SK-N-SH treated with all-trans-retinoic acid at 6 μM for 48 hours (cell line): ENCODE data around the gene TNFAIP1.

Experiments
- ARNTL ChIP-seq: fragments of 450-650 bp; formaldehyde crosslinking; IDR thresholded peaks from 2 replicates; pipeline ENCODE4 v1.5.0; 2020; ENCODE audit warnings: low read depth, mild to moderate bottlenecking, moderate library complexity, borderline replicate concordance
- CSDC2 ChIP-seq: fragments of 250-450 bp; sonication (Bioruptor Pico); IDR thresholded peaks from 2 replicates; pipeline ENCODE4 v1.5.0; 2020; ENCODE audit warnings: mild to moderate bottlenecking, moderate library complexity
- ESRRG ChIP-seq: fragments of 250-450 bp; sonication (Bioruptor Pico); IDR thresholded peaks from 2 replicates; pipeline ENCODE4 v1.6.1; 2021; ENCODE audit warnings: mild to moderate bottlenecking
- GLIS3 ChIP-seq: fragments of 250-450 bp; sonication (Bioruptor Pico); IDR thresholded peaks from 2 replicates; pipeline ENCODE4 v1.5.0; 2020; ENCODE audit warnings: mild to moderate bottlenecking, moderate library complexity
- ISL1 ChIP-seq: fragments of 250-450 bp; sonication (Bioruptor Pico); IDR thresholded peaks from 2 replicates; pipeline ENCODE4 v2.1.2; 2022; ENCODE audit warnings: mild to moderate bottlenecking, moderate library complexity
- RARB ChIP-seq: fragments of 250-450 bp; sonication (Bioruptor Pico); IDR thresholded peaks from 2 replicates; pipeline ENCODE4 v1.8.0; 2021; ENCODE audit warnings: mild to moderate bottlenecking, moderate library complexity
- ZFP3 ChIP-seq: fragments of 250-450 bp; sonication (Bioruptor Pico); IDR thresholded peaks from 2 replicates; pipeline ENCODE4 v1.5.0; 2020; ENCODE audit warnings: mild to moderate bottlenecking, moderate library complexity
- ZFP30 ChIP-seq: fragments of 450-650 bp; formaldehyde crosslinking; IDR thresholded peaks from 2 replicates; pipeline ENCODE4 v1.5.0; 2022; ENCODE audit warnings: mild to moderate bottlenecking, moderate library complexity
- ZNF70 ChIP-seq: fragments of 450-650 bp; formaldehyde crosslinking; IDR thresholded peaks from 2 replicates; pipeline ENCODE4 v1.5.0; 2020; ENCODE audit warnings: mild to moderate bottlenecking, moderate library complexity
- ZNF8 ChIP-seq: fragments of 450-650 bp; formaldehyde crosslinking; IDR thresholded peaks from 2 replicates; pipeline ENCODE4 v1.5.0; 2020; ENCODE audit warnings: mild to moderate bottlenecking, moderate library complexity
- TF ChIP-seq, protein P1 (sequence below): fragments of 250-450 bp; sonication (Bioruptor Pico); IDR thresholded peaks from 2 replicates; pipeline ENCODE4 v1.5.0; 2020; ENCODE audit warnings: mild to moderate bottlenecking, moderate library complexity
- TF ChIP-seq, protein P2 (sequence below): fragments of 250-450 bp; sonication (Bioruptor Pico); IDR thresholded peaks from 2 replicates; pipeline ENCODE4 v1.5.1; 2020; ENCODE audit warnings: low read depth, mild to moderate bottlenecking, moderate library complexity
- TF ChIP-seq, protein P3 (sequence below): fragments of 250-450 bp; sonication (Bioruptor Pico); IDR thresholded peaks from 2 replicates; pipeline ENCODE4 v1.8.0; 2021; ENCODE audit warnings: low read depth, mild to moderate bottlenecking, moderate library complexity, borderline replicate concordance

DNA sequence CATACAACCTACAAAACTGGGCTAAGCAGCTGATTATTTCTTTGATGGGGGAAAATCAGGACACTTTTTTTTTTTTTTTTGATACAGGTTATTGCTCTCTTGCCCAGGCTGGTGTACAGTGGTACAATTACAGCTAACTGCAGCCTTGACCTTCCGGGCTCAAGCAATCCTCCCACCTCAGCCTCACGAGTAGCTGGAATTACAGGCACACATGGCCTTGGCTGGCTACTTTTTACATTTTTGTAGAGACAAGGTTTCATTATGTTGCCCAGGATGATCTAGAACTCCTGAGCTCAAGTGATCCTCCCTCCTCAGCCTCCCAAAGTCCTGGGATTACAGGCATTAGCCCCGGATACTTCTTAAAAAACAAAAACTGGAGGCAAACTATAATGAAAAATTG, 37.1 kb upstream of the TNFAIP1 start:
- TF ChIP-seq RARB (no peak), CSDC2 (CRISPR knock-in tag) (no peak), GLIS3 (CRISPR knock-in tag) (no peak), ISL1 (CRISPR knock-in tag) (no peak), ZFP3 (CRISPR knock-in tag) (no peak), ZNF8 (CRISPR knock-in tag) (no peak), ZNF70 (CRISPR knock-in tag) (no peak), ARNTL (CRISPR knock-in tag) (no peak), ZFP30 (CRISPR knock-in tag) (no peak), ESRRG (no peak)
- TF ChIP-seq, protein P1, sequence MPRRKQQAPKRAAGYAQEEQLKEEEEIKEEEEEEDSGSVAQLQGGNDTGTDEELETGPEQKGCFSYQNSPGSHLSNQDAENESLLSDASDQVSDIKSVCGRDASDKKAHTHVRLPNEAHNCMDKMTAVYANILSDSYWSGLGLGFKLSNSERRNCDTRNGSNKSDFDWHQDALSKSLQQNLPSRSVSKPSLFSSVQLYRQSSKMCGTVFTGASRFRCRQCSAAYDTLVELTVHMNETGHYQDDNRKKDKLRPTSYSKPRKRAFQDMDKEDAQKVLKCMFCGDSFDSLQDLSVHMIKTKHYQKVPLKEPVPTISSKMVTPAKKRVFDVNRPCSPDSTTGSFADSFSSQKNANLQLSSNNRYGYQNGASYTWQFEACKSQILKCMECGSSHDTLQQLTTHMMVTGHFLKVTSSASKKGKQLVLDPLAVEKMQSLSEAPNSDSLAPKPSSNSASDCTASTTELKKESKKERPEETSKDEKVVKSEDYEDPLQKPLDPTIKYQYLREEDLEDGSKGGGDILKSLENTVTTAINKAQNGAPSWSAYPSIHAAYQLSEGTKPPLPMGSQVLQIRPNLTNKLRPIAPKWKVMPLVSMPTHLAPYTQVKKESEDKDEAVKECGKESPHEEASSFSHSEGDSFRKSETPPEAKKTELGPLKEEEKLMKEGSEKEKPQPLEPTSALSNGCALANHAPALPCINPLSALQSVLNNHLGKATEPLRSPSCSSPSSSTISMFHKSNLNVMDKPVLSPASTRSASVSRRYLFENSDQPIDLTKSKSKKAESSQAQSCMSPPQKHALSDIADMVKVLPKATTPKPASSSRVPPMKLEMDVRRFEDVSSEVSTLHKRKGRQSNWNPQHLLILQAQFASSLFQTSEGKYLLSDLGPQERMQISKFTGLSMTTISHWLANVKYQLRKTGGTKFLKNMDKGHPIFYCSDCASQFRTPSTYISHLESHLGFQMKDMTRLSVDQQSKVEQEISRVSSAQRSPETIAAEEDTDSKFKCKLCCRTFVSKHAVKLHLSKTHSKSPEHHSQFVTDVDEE (CRISPR knock-in tag) = no peak
- TF ChIP-seq, protein P2, sequence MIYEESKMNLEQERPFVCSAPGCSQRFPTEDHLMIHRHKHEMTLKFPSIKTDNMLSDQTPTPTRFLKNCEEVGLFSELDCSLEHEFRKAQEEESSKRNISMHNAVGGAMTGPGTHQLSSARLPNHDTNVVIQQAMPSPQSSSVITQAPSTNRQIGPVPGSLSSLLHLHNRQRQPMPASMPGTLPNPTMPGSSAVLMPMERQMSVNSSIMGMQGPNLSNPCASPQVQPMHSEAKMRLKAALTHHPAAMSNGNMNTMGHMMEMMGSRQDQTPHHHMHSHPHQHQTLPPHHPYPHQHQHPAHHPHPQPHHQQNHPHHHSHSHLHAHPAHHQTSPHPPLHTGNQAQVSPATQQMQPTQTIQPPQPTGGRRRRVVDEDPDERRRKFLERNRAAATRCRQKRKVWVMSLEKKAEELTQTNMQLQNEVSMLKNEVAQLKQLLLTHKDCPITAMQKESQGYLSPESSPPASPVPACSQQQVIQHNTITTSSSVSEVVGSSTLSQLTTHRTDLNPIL = no peak
- TF ChIP-seq, protein P3, sequence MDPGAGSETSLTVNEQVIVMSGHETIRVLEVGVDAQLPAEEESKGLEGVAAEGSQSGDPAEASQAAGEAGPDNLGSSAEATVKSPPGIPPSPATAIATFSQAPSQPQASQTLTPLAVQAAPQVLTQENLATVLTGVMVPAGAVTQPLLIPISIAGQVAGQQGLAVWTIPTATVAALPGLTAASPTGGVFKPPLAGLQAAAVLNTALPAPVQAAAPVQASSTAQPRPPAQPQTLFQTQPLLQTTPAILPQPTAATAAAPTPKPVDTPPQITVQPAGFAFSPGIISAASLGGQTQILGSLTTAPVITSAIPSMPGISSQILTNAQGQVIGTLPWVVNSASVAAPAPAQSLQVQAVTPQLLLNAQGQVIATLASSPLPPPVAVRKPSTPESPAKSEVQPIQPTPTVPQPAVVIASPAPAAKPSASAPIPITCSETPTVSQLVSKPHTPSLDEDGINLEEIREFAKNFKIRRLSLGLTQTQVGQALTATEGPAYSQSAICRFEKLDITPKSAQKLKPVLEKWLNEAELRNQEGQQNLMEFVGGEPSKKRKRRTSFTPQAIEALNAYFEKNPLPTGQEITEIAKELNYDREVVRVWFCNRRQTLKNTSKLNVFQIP (CRISPR knock-in tag) = no peak
